Transverse colon (tissue), 4 donors: ENCODE results near the gene HSD17B11.

Source experiments
- CTCF ChIP-seq, 5 experiments: fragments of 200-600 bp in 3 of 5; fragments of 450-650 bp in 2 of 5; sonication (generic) in 3 of 5; IDR thresholded peaks; 1 replicate in 2 of 5; 2 replicates in 3 of 5; pipeline ENCODE4 v1.5.1; 2016 to 2017; ENCODE audit warnings: antibody characterized with exemption in 5 of 5, inconsistent platforms in 3 of 5, mild to moderate bottlenecking in 2 of 5, moderate library complexity in 1 of 5
- POLR2A ChIP-seq: fragments of 450-650 bp; IDR thresholded peaks from one replicate; pipeline ENCODE4 v1.6.1; 2016; ENCODE audit warnings: antibody characterized with exemption, mild to moderate bottlenecking, moderate library complexity
- POLR2AphosphoS5 ChIP-seq, 3 donors: sonication (generic); formaldehyde crosslinking; IDR thresholded peaks; one replicate each; pipeline ENCODE4 v1.6.1; 2016; ENCODE audit warnings: antibody characterized with exemption in 3 of 3

- TF ChIP-seq POLR2AphosphoS5 (IDR thresholded peaks at IDR 0.05) (no peak), CTCF (IDR thresholded peaks at IDR 0.05) (no peak), POLR2A (no peak)
These were observed 92.6 kb downstream of the HSD17B11 start for GRCh38 chr4:87298362-87298761.
